H1 (cell line): ENCODE results near the gene CTNNA3. TPM values are rescaled to one million over a fixed set of nuclear protein-coding genes. Genes with fewer than 3 reads are reported as not detected.

Experiments used
- polyA plus RNA-seq, 7 experiments: library from polyadenylated mRNA; depleted of rRNA in 3 of 7; stranded (reverse) in 5 of 7; unstranded in 2 of 7; fragments of >200 nt in 5 of 7; fragments of 200-250 nt in 2 of 7; gene quantifications; 1 replicate in 5 of 7; 2 replicates in 1 of 7; 4 replicates in 1 of 7; pipeline versions ENCODE4 v1.2.1 to v1.2.3, GENCODE V29; 2011 to 2013; ENCODE audit warnings: missing spikeins in 2 of 7, mixed read lengths in 2 of 7
- total RNA-seq: library from RNA; stranded (reverse); fragmentation: NEBNext Ultra II Directional; extraction: Animal tissue kit (Norgen Biotek cat#: 25700); gene quantifications from 2 replicates; pipeline ENCODE4 v1.2.1, GENCODE V29; 2021
- TF ChIP-seq, protein P1 (sequence below): IDR thresholded peaks from 2 replicates; pipeline ENCODE4 v1.6.1; 2011; ENCODE audit warnings: low read length, improper control_type of control experiment
- TF ChIP-seq, protein P2 (sequence below): IDR thresholded peaks from 2 replicates; pipeline ENCODE4 v1.6.1; 2011; ENCODE audit warnings: low read depth, mild to moderate bottlenecking, low read length; ENCODE audit not compliant: insufficient read depth

CTNNA3 gene
- total and polyA plus RNA-seq, 2 of the 8 experiments (the other 6 are each of a cell fraction or from before 2014, with no cell fraction given): 1.3 to 1.5 TPM

DNA sequence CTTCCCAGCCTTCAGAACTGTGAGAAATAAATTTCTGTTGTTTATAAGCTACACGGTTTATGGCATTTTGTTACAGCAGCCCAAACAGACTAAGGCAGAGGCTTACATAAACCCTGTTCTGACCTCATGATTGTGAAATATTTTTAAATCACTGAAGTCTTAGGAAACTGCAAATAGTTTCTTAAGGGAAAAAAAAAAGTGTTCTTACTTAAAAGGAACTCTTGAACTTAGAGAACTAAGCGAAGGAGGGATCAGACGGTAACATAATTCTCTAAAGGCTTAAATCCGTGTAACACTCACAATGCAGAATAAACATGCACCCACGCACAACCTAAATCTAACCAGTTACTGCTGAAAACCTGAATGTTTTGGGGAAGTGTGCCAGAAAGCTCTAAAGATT, 1519.2 kb downstream of the CTNNA3 start (continued):
- TF ChIP-seq, protein P1, sequence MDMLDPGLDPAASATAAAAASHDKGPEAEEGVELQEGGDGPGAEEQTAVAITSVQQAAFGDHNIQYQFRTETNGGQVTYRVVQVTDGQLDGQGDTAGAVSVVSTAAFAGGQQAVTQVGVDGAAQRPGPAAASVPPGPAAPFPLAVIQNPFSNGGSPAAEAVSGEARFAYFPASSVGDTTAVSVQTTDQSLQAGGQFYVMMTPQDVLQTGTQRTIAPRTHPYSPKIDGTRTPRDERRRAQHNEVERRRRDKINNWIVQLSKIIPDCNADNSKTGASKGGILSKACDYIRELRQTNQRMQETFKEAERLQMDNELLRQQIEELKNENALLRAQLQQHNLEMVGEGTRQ: no peak
- TF ChIP-seq, protein P2, sequence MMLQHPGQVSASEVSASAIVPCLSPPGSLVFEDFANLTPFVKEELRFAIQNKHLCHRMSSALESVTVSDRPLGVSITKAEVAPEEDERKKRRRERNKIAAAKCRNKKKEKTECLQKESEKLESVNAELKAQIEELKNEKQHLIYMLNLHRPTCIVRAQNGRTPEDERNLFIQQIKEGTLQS: no peak
- TF ChIP-seq, all 59 proteins: peak for 0
